Esophagus muscularis mucosa (tissue), 4 donors: ENCODE results near the gene SPIN1. TPM values are rescaled to one million over a fixed set of nuclear protein-coding genes. Genes with fewer than 3 reads are reported as not detected.

ENCODE experiments used
- DNase-seq: peaks from one replicate; pipeline ENCODE4 v3.0.0-alpha.2; 2017; ENCODE audit errors: extremely low spot score
- H3K27ac ChIP-seq, 4 donors: fragments of 200-600 bp; sonication (generic); replicated peaks in 1 of 4; 1 replicate in 3 of 4; 2 replicates in 1 of 4; pipeline ENCODE4 v1.5.1; 2016 to 2019; ENCODE audit warnings: mild to moderate bottlenecking in 1 of 4
- H3K27me3 ChIP-seq, 4 donors: fragments of 200-600 bp; sonication (generic); one replicate each; pipeline versions ENCODE4 v1.5.1 to v1.6.0; 2016 to 2019
- H3K36me3 ChIP-seq, 4 donors: fragments of 200-600 bp; sonication (generic); one replicate each; pipeline ENCODE4 v1.5.1; 2016 to 2019
- H3K4me1 ChIP-seq, 4 donors: fragments of 200-600 bp; sonication (generic); one replicate each; pipeline ENCODE4 v1.5.1; 2016 to 2019
- H3K4me3 ChIP-seq, 4 donors: fragments of 200-600 bp; sonication (generic); 1 replicate in 2 of 4; 2 replicates in 2 of 4; pipeline ENCODE4 v1.5.1; 2016 to 2019; ENCODE audit warnings: mild to moderate bottlenecking in 4 of 4, moderate library complexity in 1 of 4
- H3K9me3 ChIP-seq, 4 donors: fragments of 200-600 bp; sonication (generic); 1 replicate in 3 of 4; 2 replicates in 1 of 4; pipeline ENCODE4 v1.5.1; 2016 to 2019
- EP300 ChIP-seq: sonication (generic); formaldehyde crosslinking; IDR thresholded peaks from one replicate; pipeline ENCODE4 v1.6.1; 2017; ENCODE audit warnings: antibody characterized with exemption
- POLR2A ChIP-seq: fragments of 450-650 bp; IDR thresholded peaks from one replicate; pipeline ENCODE4 v1.6.1; 2017; ENCODE audit warnings: antibody characterized with exemption, moderate library complexity, mild to moderate bottlenecking, low read depth
- POLR2AphosphoS5 ChIP-seq, 2 donors: sonication (generic); formaldehyde crosslinking; IDR thresholded peaks; one replicate each; pipeline ENCODE4 v1.6.1; 2017; ENCODE audit warnings: antibody characterized with exemption in 2 of 2
- WGBS: methylation state at CpG from one replicate; pipeline ENCODE4 v1.1.5; 2018; 5-methylcytosine and 5-hydroxymethylcytosine counted together
- intact Hi-C: fragments of 100-400 bp; cut with DNase I; formaldehyde crosslinking; loops from one replicate; pipeline ENCODE4 v1.15.1; 2023
- total RNA-seq, 4 donors: library from RNA; depleted of rRNA; stranded (reverse); fragments of >200 nt; gene quantifications; one replicate each; pipeline versions ENCODE4 v1.1.0 to v1.2.1, GENCODE V29; 2016
- TF ChIP-seq, protein P1 (sequence below), 3 experiments: fragments of 200-600 bp in 2 of 3; fragments of 450-650 bp in 1 of 3; sonication (generic) in 2 of 3; IDR thresholded peaks; one replicate each; pipeline ENCODE4 v1.5.1; 2017 to 2019; ENCODE audit warnings: antibody characterized with exemption in 3 of 3, mild to moderate bottlenecking in 2 of 3, moderate library complexity in 1 of 3

SPIN1 gene
- total RNA-seq, 4 donors from 2014 or later = 68.5 to 100 (median 81.5) TPM

DNA sequence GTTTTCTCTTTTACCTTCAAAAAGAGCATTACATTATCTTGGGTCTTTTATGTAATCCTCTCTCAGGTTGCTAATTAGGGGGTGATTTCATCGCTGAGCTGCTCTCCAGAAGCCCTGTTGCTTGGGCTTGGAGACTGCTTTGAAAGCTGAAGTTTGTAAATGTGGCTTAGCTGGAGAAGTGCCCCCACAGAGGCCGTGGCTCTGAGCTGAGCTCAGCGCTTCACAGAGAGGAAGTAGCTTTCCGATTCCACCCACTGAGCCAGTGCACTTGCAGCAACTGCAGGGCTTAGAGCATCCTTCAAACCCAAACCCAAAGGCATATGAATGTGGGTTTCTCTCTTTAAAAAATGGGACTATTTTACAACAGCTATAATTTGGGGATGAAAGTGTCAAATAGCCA is 133.1 kb downstream of the SPIN1 start:
- WGBS = 20% methylated on average over 4 of the region's 4 CpGs
- H3K36me3 ChIP-seq = no peaks in the 10 kb centered on the region
- H3K27me3 ChIP-seq = no peaks in the 10 kb centered on the region
- TF ChIP-seq, protein P1, sequence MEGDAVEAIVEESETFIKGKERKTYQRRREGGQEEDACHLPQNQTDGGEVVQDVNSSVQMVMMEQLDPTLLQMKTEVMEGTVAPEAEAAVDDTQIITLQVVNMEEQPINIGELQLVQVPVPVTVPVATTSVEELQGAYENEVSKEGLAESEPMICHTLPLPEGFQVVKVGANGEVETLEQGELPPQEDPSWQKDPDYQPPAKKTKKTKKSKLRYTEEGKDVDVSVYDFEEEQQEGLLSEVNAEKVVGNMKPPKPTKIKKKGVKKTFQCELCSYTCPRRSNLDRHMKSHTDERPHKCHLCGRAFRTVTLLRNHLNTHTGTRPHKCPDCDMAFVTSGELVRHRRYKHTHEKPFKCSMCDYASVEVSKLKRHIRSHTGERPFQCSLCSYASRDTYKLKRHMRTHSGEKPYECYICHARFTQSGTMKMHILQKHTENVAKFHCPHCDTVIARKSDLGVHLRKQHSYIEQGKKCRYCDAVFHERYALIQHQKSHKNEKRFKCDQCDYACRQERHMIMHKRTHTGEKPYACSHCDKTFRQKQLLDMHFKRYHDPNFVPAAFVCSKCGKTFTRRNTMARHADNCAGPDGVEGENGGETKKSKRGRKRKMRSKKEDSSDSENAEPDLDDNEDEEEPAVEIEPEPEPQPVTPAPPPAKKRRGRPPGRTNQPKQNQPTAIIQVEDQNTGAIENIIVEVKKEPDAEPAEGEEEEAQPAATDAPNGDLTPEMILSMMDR (IDR thresholded peaks at IDR 0.05) = no peak
- TF ChIP-seq EP300 (no peak), POLR2A (no peak)
- intact Hi-C loops = no loop called here
- no peak overlapping the region for H3K27ac ChIP-seq
- H3K9me3 ChIP-seq = no peaks in the 10 kb centered on the region
- no peak for DNase-seq
- H3K4me1 ChIP-seq = no peaks in the 10 kb centered on the region
- no peak overlapping the region for H3K4me3 ChIP-seq

DNA sequence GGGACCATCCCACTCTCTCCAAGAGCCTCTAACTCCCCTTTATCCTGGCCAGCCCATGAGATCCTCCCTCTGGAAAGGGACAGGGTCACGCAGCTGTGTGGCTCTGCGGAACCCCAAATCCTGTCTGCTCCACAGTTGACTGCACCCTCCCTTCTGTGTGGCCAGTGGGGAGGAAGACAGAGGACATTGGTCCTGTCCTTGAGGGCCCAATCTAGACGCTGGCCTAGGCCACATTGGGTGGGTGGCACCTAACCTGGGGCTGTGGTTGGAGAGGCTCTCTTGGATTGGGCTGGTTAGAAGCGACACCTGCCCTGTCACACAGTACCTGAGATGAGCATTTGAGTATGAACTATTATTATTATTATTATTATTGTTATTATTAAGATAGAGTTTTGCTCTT is 134.1 kb downstream of the SPIN1 start:
- TF ChIP-seq POLR2AphosphoS5 (IDR thresholded peaks at IDR 0.05) = no peak
- TF ChIP-seq, protein P1 (IDR thresholded peaks at IDR 0.05) = no peak
- TF ChIP-seq EP300 = no peak
- no peak for TF ChIP-seq POLR2A
- 89% methylated on average over 4 of the region's 4 CpGs for WGBS
- no peak for DNase-seq

DNA sequence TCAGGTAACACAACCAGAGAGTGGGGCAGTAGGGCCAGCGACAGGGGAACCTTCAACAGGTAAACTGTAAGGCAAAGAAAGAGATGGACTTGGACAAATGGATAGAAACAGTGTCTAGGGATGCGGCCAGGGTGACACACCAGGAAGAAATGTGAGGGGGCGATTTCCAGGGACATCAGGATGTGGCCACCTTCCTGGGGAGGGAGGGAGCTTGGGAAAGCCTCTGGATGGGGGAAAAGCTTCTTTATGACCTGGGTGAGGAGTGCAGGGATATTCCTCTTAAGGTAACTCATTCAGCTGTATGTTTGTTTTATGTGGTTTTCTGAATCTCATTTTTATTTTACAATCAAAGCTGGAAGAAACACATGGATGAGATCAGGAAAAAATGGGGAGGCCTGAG is 134.8 kb downstream of the SPIN1 start:
- H3K27ac ChIP-seq = no peak overlapping the region
- H3K4me3 ChIP-seq = no peak overlapping the region
- 83% methylated on average over 3 of the region's 3 CpGs for WGBS
- intact Hi-C loops = no loop called here
- H3K36me3 ChIP-seq = no peaks in the 10 kb centered on the region
- no peaks in the 10 kb centered on the region for H3K27me3 ChIP-seq
- H3K9me3 ChIP-seq = no peaks in the 10 kb centered on the region
- DNase-seq = no peak
- H3K4me1 ChIP-seq = no peaks in the 10 kb centered on the region
- TF ChIP-seq POLR2AphosphoS5 (IDR thresholded peaks at IDR 0.05) (no peak), POLR2A (no peak), EP300 (no peak)
- TF ChIP-seq, protein P1 (IDR thresholded peaks at IDR 0.05) = no peak

More for the DNA sequence above, 134.1 kb downstream of the SPIN1 start:
- Histone ChIP-seq H3K9me3 (no peaks in the 10 kb centered on the region), H3K36me3 (no peaks in the 10 kb centered on the region), H3K4me1 (no peaks in the 10 kb centered on the region), H3K4me3 (no peak overlapping the region), H3K27ac (no peak overlapping the region), H3K27me3 (no peaks in the 10 kb centered on the region)
- intact Hi-C loops = no loop called here

DNA sequence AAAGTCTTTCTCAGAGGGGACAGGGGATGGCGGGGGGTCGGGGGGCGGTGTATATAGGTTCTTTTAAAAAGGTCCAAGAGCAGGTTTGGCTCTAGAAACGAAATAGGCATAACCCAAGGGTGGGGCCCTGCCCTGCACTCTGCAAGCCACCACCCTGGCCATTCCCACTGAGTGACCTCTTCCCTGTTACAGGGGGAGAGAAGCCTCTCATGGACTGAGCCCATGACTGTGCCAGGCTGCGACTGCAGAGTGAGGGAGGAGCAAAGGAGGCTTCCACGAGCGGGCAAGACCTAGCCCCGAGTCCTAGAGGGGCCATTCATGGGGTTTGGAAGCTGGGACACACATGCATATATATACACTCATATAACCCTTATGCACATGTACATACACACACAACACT is 136.7 kb downstream of the SPIN1 start:
- TF ChIP-seq POLR2AphosphoS5 (IDR thresholded peaks at IDR 0.05) (no peak), POLR2A (no peak), EP300 (no peak)
- TF ChIP-seq, protein P1 (IDR thresholded peaks at IDR 0.05) = no peak
- intact Hi-C loops = loop anchor here (5.0 kb wide), 1 partner anchor 48 kb away; no protein-coding TSS in a partner anchor
- Histone ChIP-seq H3K4me1 (peaks cover 0 to 14% (median 0%) of the 10 kb centered on the region in 4 donors), H3K9me3 (no peaks in the 10 kb centered on the region), H3K27me3 (no peaks in the 10 kb centered on the region), H3K4me3 (no peak overlapping the region), H3K27ac (no peak overlapping the region), H3K36me3 (no peaks in the 10 kb centered on the region)
- DNase-seq = no peak
- WGBS = 91% methylated on average over 4 of the region's 8 CpGs

DNA sequence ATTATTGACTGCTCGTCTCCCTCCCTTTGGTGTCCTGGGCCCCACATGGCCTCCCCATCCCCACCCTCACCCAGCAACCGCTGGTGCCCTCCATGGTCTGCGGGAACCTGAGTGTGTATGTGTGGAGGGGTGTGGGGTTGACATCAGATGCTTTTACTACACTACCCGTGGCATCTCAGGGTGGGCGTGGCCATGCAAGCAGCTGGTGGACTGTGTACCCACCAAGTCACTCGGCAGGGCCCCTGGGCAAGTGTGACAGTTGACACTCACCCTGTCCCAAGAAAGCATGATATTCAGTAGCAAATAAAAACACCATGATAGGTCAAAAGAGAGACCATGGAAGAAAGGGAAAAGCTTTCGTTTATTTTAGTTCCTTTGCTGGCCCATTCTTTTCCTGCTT is 139.4 kb downstream of the SPIN1 start:
- WGBS = 83% methylated on average over 6 of the region's 7 CpGs
- no peaks in the 10 kb centered on the region for H3K9me3 ChIP-seq
- no peak for DNase-seq
- H3K27ac ChIP-seq = no peak overlapping the region
- intact Hi-C loops = loop anchor here (5.0 kb wide), 1 partner anchor 50 kb away; no protein-coding TSS in a partner anchor
- no peaks in the 10 kb centered on the region for H3K27me3 ChIP-seq
- peaks cover 0 to 25% (median 3%) of the 10 kb centered on the region in 4 donors for H3K4me1 ChIP-seq
- H3K4me3 ChIP-seq = no peak overlapping the region
- H3K36me3 ChIP-seq = no peaks in the 10 kb centered on the region
- TF ChIP-seq EP300 (no peak), POLR2AphosphoS5 (IDR thresholded peaks at IDR 0.05) (no peak)
- TF ChIP-seq, protein P1 (IDR thresholded peaks at IDR 0.05) = no peak
